Astrocyte of the spinal cord (primary cell): Measurements from ENCODE around the gene RNASEH2C.

Experiments used
- DNase-seq: peaks from one replicate; pipeline ENCODE4 v3.0.0; 2011; ENCODE audit warnings: low read depth, low spot score
- H3K4me3 ChIP-seq: 2 replicates; pipeline ENCODE4 v1.5.1; 2011; ENCODE audit warnings: low read depth, mild to moderate bottlenecking, low read length, moderate library complexity
- in situ Hi-C: cut with HindIII; loops from 2 replicates; pipeline ENCODE4 v1.10.0; 2017; ENCODE audit warnings: low sequenced_read_pairs
- TF ChIP-seq, protein P1 (sequence below): IDR thresholded peaks from 2 replicates; pipeline ENCODE4 v1.5.1; 2012; ENCODE audit warnings: low read depth, mild to moderate bottlenecking, low read length, inconsistent platforms

Gene RNASEH2C

DNA sequence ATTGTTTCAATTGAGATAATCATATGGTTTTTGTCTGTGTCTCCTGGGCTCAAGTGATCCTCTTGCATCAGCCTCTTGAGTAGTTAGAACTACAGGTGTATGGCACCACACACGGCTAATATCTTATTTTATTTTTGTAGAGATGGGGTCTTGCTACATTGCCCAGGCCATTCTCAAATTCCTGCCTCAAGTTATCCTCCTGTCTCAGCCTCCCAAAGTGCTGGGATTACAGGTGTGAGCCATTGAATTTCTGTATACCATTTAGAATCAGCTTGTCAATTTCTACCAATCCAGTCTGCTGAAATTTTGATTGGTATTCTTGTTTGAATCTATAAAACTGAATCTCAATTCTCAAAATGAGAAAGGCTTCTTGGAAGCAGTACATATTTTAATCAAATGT is 18.9 kb downstream of the RNASEH2C start:
- TF ChIP-seq, protein P1, sequence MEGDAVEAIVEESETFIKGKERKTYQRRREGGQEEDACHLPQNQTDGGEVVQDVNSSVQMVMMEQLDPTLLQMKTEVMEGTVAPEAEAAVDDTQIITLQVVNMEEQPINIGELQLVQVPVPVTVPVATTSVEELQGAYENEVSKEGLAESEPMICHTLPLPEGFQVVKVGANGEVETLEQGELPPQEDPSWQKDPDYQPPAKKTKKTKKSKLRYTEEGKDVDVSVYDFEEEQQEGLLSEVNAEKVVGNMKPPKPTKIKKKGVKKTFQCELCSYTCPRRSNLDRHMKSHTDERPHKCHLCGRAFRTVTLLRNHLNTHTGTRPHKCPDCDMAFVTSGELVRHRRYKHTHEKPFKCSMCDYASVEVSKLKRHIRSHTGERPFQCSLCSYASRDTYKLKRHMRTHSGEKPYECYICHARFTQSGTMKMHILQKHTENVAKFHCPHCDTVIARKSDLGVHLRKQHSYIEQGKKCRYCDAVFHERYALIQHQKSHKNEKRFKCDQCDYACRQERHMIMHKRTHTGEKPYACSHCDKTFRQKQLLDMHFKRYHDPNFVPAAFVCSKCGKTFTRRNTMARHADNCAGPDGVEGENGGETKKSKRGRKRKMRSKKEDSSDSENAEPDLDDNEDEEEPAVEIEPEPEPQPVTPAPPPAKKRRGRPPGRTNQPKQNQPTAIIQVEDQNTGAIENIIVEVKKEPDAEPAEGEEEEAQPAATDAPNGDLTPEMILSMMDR = no peak
- DNase-seq = no peak
- in situ Hi-C loops = no loop called here
- no peak overlapping the region for H3K4me3 ChIP-seq

DNA sequence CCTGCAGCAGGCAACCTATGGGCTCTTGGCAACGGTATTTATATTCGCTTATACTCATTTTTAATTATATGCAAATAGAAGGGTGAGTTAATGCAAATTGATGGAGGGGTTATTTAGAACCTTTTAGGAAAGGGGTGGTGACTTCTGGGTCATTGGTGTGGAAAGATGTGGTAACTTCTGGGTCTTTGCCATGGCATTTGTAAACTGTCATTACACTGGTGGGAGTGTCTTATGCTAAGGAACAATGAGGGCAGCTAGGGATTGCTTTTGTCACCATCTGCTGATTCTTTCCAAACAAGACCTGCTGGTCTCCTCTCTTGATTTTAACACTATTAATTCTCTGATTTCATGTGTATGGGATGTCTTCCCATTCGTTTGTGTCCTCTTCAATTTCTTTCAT is 20.2 kb downstream of the RNASEH2C start:
- TF ChIP-seq, protein P1 = no peak
- in situ Hi-C loops = no loop called here
- no peak for DNase-seq
- H3K4me3 ChIP-seq = no peak overlapping the region

DNA sequence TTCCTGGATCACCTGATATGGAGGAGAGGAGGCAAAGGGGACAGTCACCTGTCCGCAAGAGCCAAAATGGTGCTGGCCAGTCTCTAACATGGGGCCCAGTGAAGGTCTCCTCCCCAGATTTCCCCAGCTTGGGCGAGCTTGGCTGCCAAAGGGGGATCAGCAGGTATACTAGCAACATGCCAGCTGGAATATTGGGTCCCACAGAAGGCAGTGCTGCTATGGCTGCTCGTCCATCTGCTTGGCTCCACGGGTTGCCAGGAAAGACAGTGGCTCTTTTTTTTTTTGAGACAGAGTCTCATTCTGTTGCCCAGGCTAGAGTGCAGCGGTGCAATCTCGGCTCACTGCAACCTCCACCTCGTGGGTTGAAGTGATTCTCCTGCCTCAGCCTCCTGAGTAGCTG is 21.3 kb downstream of the RNASEH2C start:
- in situ Hi-C loops = no loop called here
- H3K4me3 ChIP-seq = no peak overlapping the region
- TF ChIP-seq, protein P1 = no peak
- no peak for DNase-seq

DNA sequence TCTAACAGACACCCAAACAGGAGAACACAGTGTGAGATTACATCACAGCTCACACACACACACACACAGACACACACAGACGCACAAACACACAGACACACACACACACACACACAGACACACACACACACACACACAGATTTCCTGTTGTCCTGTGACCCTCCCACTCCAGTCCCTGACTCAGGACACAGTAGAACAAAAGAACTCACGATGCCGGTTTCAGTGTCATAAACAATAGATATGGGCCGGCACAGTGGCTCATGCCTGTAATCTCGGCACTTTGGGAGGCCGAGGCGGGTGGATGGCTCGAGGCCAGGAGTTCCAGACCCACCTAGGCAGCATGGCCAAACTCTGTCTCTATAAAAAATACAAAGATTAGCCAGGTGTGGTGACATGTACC is 22.4 kb downstream of the RNASEH2C start:
- DNase-seq = no peak
- TF ChIP-seq, protein P1 = no peak
- H3K4me3 ChIP-seq = no peak overlapping the region
- in situ Hi-C loops = no loop called here

DNA sequence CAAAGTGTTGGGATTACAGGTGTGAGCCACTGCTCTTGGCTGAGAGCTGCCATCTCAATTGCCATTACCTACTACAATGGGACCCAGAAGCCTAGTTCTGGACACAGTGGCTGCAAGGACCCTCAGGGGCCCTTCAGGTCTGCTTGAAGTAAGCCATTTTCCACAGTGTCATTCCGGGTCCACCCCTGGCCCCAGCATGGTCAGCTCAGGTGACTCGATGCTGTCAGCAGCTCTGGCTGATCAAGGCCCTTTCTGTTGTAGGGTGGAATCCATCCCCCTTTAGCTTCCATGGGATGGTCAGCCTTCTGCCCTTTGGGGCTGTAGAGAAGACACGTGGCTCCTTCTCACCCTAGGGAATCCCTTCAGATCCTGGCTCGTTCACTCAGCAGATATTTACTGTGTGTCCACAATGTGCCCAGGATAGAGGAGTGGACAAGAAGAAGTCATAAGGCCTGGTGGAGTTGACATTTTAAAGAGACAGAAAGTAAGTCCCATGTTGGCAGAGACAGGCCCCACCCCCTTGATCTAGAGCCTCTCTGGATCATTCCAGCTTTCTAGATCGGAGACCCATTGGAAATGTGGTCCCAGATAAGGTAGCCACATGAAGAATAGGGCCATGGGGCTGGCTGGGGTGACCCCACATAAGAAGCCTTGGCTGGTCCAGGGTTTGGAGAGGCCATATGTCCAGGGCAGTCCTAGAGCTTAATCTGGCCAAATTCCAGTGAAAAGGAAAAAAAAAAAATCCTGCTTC is 23.6 kb downstream of the RNASEH2C start:
- no peak for DNase-seq
- H3K4me3 ChIP-seq = no peak overlapping the region
- TF ChIP-seq, protein P1 = no peak
- in situ Hi-C loops = no loop called here

DNA sequence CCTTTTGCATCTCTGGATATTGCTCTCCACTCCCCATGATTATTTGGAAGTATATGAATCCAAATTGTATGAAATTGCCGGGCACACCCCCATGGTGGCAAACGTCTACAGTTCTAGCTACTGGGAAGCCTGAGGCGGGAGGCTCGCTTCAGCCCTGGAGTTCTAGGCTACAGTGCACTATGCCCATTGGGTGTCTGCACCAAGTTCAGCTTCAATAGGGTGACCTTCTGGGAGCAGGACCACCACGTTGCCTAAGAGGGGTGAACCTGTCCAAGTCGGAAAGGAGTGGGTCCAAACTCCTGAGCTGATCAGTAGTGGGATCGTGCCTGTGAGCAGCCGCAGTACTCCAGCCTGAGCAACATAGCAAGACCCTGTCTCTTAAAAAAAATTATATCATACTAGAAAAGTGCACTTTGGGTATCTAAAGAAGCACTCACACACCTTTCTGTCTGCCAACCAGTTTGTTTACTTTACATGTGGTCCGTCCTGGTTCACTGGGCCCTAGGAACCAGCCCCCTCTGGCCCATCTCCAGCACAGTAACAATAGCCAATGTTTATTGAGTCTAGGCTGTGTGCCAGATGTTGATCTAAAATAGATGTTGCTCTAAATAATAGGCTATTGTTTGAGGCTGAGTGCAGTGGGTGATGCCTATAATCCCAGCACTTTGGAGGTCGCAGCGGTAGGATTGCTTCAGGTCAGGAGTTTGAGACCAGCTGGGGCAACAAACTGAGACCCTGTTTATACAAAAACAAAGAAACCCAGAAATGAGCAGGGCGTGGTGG is 24.9 kb downstream of the RNASEH2C start:
- no peak overlapping the region for H3K4me3 ChIP-seq
- TF ChIP-seq, protein P1 = no peak
- in situ Hi-C loops = no loop called here
- no peak for DNase-seq
